ENCODE results near the gene AKAP9. TPM values are rescaled to one million over a fixed set of nuclear protein-coding genes. Genes with fewer than 3 reads are reported as not detected.
"Not testable (repeated sequence)": the region's sequence is repeated elsewhere in the genome, so short reads cannot be mapped to it uniquely, and the experiment has no call there.

The AKAP9 gene
- total RNA-seq, 6 donors from 2014 or later, result 61.0 to 224 (median 78.4) TPM

GRCh38 chr7:91953618-91954017 is 13.0 kb downstream of the AKAP9 start:
- peaks cover 0 to 3% (median 0%) of the 10 kb centered on the region in 4 donors for H3K4me1 ChIP-seq
- H3K9me3 ChIP-seq, result no peaks in the 10 kb centered on the region
- DNase-seq (no peak), ATAC-seq (ENCODE audit: low FRiP score in 2 of 2) (no peak)
- 83 to 91% methylated on average over 3 of the region's 3 CpGs for WGBS, 2 donors
- H3K27me3 ChIP-seq, result no peaks in the 10 kb centered on the region
- H3K4me3 ChIP-seq, result no peak overlapping the region
- H3K36me3 ChIP-seq, result no peaks in the 10 kb centered on the region
- H3K27ac ChIP-seq, result no peak overlapping the region
- TF ChIP-seq EP300 (IDR thresholded peaks at IDR 0.05), result no peak
- no peak for TF ChIP-seq POLR2AphosphoS5 (IDR thresholded peaks at IDR 0.05)
- TF ChIP-seq CTCF (IDR thresholded peaks at IDR 0.05), result no peak
- TF ChIP-seq POLR2A (IDR thresholded peaks at IDR 0.05), result no peak

GRCh38 chr7:91956464-91956863 is 15.8 kb downstream of the AKAP9 start:
- ATAC-seq (ENCODE audit: low FRiP score in 2 of 2); H3K36me3 ChIP-seq; H3K27ac ChIP-seq; H3K4me1 ChIP-seq; H3K4me3 ChIP-seq; H3K9me3 ChIP-seq; H3K27me3 ChIP-seq; DNase-seq: not testable (repeated sequence)
- WGBS, 2 donors, result 90 to 95% methylated on average over 2 of the region's 2 CpGs

GRCh38 chr7:91957232-91957631 is 16.6 kb downstream of the AKAP9 start:
- ATAC-seq (ENCODE audit: low FRiP score in 2 of 2), result no peak
- TF ChIP-seq EP300 (IDR thresholded peaks at IDR 0.05), result no peak
- TF ChIP-seq CTCF (IDR thresholded peaks at IDR 0.05), result no peak
- TF ChIP-seq POLR2A (IDR thresholded peaks at IDR 0.05), result no peak
- no peak for TF ChIP-seq POLR2AphosphoS5 (IDR thresholded peaks at IDR 0.05)
- WGBS, 2 donors, result 95 to 96% methylated on average over 1 of the region's 1 CpG

GRCh38 chr7:91957823-91958222 is 17.2 kb downstream of the AKAP9 start:
- no peak for TF ChIP-seq EP300 (IDR thresholded peaks at IDR 0.05)
- TF ChIP-seq POLR2AphosphoS5 (IDR thresholded peaks at IDR 0.05), result no peak
- TF ChIP-seq CTCF (IDR thresholded peaks at IDR 0.05), result no peak
- no peak for TF ChIP-seq POLR2A (IDR thresholded peaks at IDR 0.05)
- no peaks in the 10 kb centered on the region for H3K27me3 ChIP-seq
- DNase-seq (no peak), ATAC-seq (ENCODE audit: low FRiP score in 2 of 2) (no peak)
- H3K4me3 ChIP-seq, result no peak overlapping the region
- H3K4me1 ChIP-seq, result no peaks in the 10 kb centered on the region
- WGBS, 2 donors, result 53 to 69% methylated on average over 1 of the region's 1 CpG
- no peaks in the 10 kb centered on the region for H3K9me3 ChIP-seq
- H3K36me3 ChIP-seq, result no peaks in the 10 kb centered on the region
- H3K27ac ChIP-seq, result no peak overlapping the region

More at GRCh38 chr7:91957232-91957631, 16.6 kb downstream of the AKAP9 start:
- Histone ChIP-seq H3K27me3 (no peaks in the 10 kb centered on the region), H3K36me3 (no peaks in the 10 kb centered on the region), H3K4me1 (peaks cover 0 to 3% (median 0%) of the 10 kb centered on the region in 4 donors), H3K27ac (no peak overlapping the region), H3K4me3 (no peak overlapping the region), H3K9me3 (no peaks in the 10 kb centered on the region)
- no peak for DNase-seq

GRCh38 chr7:91959023-91959422 is 18.4 kb downstream of the AKAP9 start:
- Histone ChIP-seq H3K27ac (no peak overlapping the region), H3K4me1 (no peaks in the 10 kb centered on the region), H3K36me3 (no peaks in the 10 kb centered on the region), H3K27me3 (no peaks in the 10 kb centered on the region), H3K4me3 (no peak overlapping the region), H3K9me3 (no peaks in the 10 kb centered on the region)
- TF ChIP-seq POLR2AphosphoS5 (IDR thresholded peaks at IDR 0.05), result no peak
- TF ChIP-seq CTCF (IDR thresholded peaks at IDR 0.05), result no peak
- TF ChIP-seq EP300 (IDR thresholded peaks at IDR 0.05), result no peak
- no peak for TF ChIP-seq POLR2A (IDR thresholded peaks at IDR 0.05)
- ATAC-seq (ENCODE audit: low FRiP score in 2 of 2) (no peak), DNase-seq (no peak)
- WGBS, 2 donors, result 81 to 94% methylated on average over 5 of the region's 5 CpGs

Data from upper lobe of left lung (tissue), 6 donors.